ENCODE results near the gene PCDHB7. TPM values are rescaled to one million over a fixed set of nuclear protein-coding genes. Genes with fewer than 3 reads are reported as not detected.
A peak's percentile ranks its signal among the peaks of the same experiment; 100 is the strongest.
"Not testable (repeated sequence)": the region's sequence is repeated elsewhere in the genome, so short reads cannot be mapped to it uniquely, and the experiment has no call there.

Gene PCDHB7
- total RNA-seq, 2 donors from 2014 or later, result 1.0 to 1.7 TPM

- DNase-seq; intact Hi-C loops (cut with DNase I): not testable (repeated sequence)
- ATAC-seq, result peak; percentile 65 to 68
These were observed 5.2 kb downstream of the PCDHB7 start, which contains the start of gene PCDHB8 for GRCh38 chr5:141177577-141178191. Gene PCDHB8 (plus strand): TSS chr5:141177790. CDS start chr5:141178035, 245 bp downstream.

GRCh38 chr5:141179371-141179770, 6.9 kb downstream of the PCDHB7 start:
- DNase-seq; ATAC-seq; intact Hi-C loops (cut with DNase I): not testable (repeated sequence)

GRCh38 chr5:141179876-141180275, 7.4 kb downstream of the PCDHB7 start:
- DNase-seq; ATAC-seq; intact Hi-C loops (cut with DNase I): not testable (repeated sequence)

DNA sequence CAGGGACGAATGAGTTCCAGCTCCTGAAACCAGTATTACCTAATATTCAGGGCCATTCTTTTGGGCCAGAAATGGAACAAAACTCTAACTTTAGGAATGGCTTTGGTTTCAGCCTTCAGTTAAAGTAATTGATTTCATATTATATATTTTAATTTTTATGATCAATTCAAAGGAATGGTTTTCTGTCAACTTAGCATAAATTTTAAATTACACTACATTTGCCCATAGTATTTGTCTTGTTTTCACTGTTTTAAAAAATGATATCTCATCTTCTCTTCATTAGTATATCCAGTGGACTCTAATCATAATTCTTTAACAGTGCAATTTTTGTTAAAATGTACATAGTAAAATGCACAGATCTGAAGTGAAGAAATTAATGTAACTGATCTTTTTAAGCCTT, 7.9 kb downstream of the PCDHB7 start:
- no peak for ATAC-seq
- DNase-seq, result no peak
- intact Hi-C loops (cut with DNase I), result no loop called here

- peak; percentile 50 to 73 for ATAC-seq
- intact Hi-C loops (cut with DNase I), result no loop called here
- no peak for DNase-seq
These were observed 9.8 kb downstream of the PCDHB7 start, which contains the start of gene PCDHB16 for GRCh38 chr5:141182248-141182647. Gene PCDHB16 (plus strand): TSS chr5:141182387. CDS start chr5:141182560, 173 bp downstream.

DNA sequence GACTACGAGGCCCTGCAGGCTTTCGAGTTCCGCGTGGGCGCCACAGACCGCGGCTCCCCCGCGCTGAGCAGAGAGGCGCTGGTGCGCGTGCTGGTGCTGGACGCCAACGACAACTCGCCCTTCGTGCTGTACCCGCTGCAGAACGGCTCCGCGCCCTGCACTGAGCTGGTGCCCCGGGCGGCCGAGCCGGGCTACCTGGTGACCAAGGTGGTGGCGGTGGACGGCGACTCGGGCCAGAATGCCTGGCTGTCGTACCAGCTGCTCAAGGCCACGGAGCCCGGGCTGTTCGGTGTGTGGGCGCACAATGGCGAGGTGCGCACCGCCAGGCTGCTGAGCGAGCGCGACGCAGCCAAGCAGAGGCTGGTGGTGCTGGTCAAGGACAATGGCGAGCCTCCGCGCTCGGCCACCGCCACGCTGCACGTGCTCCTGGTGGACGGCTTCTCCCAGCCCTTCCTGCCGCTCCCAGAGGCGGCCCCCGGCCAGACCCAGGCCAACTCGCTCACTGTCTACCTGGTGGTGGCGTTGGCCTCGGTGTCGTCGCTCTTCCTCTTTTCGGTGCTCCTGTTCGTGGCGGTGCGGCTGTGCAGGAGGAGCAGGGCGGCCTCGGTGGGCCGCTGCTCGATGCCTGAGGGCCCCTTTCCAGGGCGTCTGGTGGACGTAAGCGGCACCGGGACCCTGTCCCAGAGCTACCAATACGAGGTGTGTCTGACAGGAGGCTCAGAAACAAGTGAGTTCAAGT, 11.8 kb downstream of the PCDHB7 start:
- DNase-seq; intact Hi-C loops (cut with DNase I); ATAC-seq: not testable (repeated sequence)

GRCh38 chr5:141186897-141187512, 14.6 kb downstream of the PCDHB7 start, which contains the start of gene PCDHB9:
Gene PCDHB9 (plus strand): TSS chr5:141187161. CDS start chr5:141187319, 158 bp downstream.
- DNase-seq (no peak), ATAC-seq (no peak)
- intact Hi-C loops (cut with DNase I), result no loop called here

- intact Hi-C loops (cut with DNase I); ATAC-seq; DNase-seq: not testable (repeated sequence)
These were observed 16.2 kb downstream of the PCDHB7 start for GRCh38 chr5:141188682-141189081.

DNA sequence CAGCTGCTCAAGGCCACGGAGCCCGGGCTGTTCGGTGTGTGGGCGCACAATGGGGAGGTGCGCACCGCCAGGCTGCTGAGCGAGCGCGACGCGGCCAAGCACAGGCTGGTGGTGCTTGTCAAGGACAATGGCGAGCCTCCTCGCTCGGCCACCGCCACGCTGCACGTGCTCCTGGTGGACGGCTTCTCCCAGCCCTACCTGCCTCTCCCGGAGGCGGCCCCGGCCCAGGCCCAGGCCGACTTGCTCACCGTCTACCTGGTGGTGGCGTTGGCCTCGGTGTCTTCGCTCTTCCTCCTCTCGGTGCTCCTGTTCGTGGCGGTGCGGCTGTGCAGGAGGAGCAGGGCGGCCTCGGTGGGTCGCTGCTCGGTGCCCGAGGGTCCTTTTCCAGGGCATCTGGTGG, 16.7 kb downstream of the PCDHB7 start:
- ATAC-seq; DNase-seq; intact Hi-C loops (cut with DNase I): not testable (repeated sequence)

DNA sequence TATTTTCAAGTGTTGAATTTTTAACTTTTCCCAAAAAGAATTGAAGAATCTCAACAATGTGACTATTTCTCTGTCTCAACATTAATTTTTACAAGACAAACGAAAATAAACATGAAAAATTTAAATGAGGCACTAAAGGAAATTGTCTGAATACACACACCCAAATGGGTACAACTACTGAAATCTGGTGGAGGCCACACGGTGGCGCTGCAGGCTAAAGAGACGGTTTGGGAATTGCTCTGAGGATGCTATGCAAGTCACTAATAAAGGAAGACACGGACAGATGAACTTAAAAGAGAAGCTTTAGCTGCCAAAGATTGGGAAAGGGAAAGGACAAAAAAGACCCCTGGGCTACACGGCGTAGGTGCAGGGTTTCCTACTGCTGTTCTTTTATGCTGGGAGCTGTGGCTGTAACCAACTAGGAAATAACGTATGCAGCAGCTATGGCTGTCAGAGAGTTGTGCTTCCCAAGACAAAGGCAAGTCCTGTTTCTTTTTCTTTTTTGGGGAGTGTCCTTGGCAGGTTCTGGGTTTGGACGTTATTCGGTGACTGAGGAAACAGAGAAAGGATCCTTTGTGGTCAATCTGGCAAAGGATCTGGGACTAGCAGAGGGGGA, 19.8 kb downstream of the PCDHB7 start, which contains the start of gene PCDHB10:
TSS of gene PCDHB10 (plus strand) at position 244 of the 616 bp plus-strand sequence. CDS start at position 444, 200 bp downstream.
- peak; percentile 29 for DNase-seq
- intact Hi-C loops (cut with DNase I), result no loop called here
- ATAC-seq, result no peak

- intact Hi-C loops (cut with DNase I); ATAC-seq: not testable (repeated sequence)
These were observed 21.9 kb downstream of the PCDHB7 start for GRCh38 chr5:141194332-141194731.

DNA sequence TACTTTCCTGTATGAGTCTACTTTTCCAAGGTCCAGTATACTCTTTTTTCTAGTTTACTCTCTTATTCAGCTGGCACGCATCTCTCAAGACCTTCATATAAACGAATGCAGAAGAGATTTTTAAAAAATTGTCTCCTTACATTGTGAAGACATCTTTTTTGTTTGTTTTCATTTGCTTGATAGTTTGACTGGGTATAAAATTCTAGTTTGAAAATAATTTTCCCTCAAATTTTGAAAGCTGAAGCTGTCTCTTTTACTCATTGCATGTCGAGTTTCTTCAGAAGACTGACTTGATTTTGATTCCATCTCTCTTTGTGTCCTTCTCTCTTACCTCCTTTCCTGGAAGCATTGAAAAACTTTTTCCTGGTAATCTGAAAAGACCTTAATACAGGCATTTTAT, 23.9 kb downstream of the PCDHB7 start:
- DNase-seq (no peak), ATAC-seq (no peak)
- intact Hi-C loops (cut with DNase I), result no loop called here

More at GRCh38 chr5:141194332-141194731, 21.9 kb downstream of the PCDHB7 start:
- not testable (repeated sequence) for DNase-seq

DNA sequence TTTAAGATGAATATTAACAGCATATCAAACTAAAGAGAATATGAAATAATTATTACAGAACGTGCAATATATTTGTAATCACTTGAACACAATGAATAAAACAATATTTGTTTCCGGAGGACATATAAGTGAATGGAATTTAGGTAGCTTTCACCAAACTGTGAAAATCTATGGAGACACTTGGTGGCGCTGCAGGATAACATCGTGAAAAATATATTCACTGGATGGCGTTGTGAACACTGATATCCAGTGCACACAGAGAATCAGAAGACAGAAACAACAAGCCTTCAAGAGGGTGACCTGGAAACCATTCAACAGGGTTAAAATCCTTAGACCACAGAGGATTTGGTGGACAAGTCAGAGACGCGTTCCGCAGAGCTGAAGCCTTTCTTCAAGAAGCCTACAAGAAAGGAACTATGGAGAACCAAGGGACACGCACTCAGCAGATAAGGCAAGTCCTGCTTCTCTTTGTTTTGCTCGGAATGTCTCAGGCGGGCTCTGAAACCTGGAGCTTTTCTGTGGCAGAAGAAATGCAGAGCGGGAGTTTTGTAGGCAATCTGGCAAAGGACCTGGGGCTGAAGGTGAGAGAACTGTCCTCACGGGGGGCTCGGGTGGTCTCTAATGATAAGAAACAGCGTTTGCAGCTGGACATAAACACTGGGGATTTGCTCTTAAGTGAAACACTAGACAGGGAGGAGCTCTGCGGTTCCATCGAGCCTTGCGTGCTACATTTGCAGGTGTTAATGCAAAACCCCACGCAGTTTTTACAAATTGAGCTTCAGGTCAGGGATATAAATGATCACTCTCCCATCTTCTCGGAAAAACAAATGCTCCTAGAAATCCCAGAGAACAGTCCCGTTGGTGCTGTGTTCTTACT, 27.2 kb downstream of the PCDHB7 start, which contains the start of gene PCDHB11:
TSS of gene PCDHB11 (plus strand) at position 269 of the 877 bp plus-strand sequence. CDS start at position 417, 148 bp downstream.
- no peak for DNase-seq
- no peak for ATAC-seq
- intact Hi-C loops (cut with DNase I), result loop anchor here in 1 of 2 donors (10.0 kb wide), 1 partner anchor 155 kb away; the partner anchor contains the start of genes PCDHGA4, PCDHGB1 and PCDHGB2

DNA sequence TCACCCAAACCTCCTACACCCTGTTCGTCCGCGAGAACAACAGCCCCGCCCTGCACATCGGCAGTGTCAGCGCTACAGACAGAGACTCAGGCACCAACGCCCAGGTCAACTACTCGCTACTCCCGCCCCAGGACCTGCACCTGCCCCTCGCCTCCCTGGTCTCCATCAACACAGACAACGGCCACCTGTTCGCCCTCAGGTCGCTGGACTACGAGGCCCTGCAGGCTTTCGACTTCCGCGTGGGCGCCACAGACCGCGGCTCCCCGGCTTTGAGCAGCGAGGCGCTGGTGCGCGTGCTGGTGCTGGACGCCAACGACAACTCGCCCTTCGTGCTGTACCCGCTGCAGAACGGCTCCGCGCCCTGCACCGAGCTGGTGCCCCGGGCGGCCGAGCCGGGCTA, 28.7 kb downstream of the PCDHB7 start:
- DNase-seq, ATAC-seq: not testable (repeated sequence)
- intact Hi-C loops (cut with DNase I), result loop anchor here in 1 of 2 donors (10.0 kb wide), 1 partner anchor 154 kb away; the partner anchor contains the start of genes PCDHGA4, PCDHGB1 and PCDHGB2

GRCh38 chr5:141201646-141202045, 29.2 kb downstream of the PCDHB7 start:
- intact Hi-C loops (cut with DNase I), result loop anchor here in 1 of 2 donors (10.0 kb wide), 1 partner anchor 153 kb away; the partner anchor contains the start of genes PCDHGA4, PCDHGB1 and PCDHGB2
- ATAC-seq, DNase-seq: not testable (repeated sequence)

DNA sequence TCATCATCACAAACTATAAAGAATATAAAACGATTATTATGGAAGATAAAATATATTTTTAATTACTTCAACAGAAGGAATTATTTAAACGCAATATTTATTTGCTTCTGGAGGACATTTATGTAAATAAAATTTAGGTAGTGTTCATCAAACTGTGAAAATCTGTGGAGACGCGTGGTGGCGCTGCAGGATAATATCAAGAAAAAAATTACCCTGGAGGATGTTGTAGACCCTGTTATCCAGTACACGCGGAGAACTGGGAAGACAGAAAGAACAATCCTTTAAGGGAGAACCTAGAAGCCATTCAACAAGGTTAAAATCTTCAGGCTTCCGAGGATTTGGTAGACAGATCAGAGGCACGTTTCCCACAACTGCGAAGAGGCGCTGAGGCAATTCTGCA, 36.0 kb downstream of the PCDHB7 start, which contains the start of gene PCDHB12:
TSS of gene PCDHB12 (plus strand) at position 242 of the 400 bp plus-strand sequence. CDS start 189 bp downstream, outside the sequence.
- intact Hi-C loops (cut with DNase I), result loop anchor here in 1 of 2 donors (10.0 kb wide), 1 partner anchor 146 kb away; the partner anchor contains the start of genes PCDHGA4, PCDHGB1 and PCDHGB2
- ATAC-seq (no peak), DNase-seq (no peak)

- DNase-seq, ATAC-seq: not testable (repeated sequence)
- intact Hi-C loops (cut with DNase I), result loop anchor here in 1 of 2 donors (10.0 kb wide), 1 partner anchor 365 kb away; no protein-coding TSS in a partner anchor
These were observed 37.8 kb downstream of the PCDHB7 start for GRCh38 chr5:141210281-141210680.

Data from left cardiac atrium (tissue), 4 donors.